Neural cell (in vitro differentiated cells): ENCODE data around the gene ADCY5. TPM values are rescaled to one million over a fixed set of nuclear protein-coding genes. Genes with fewer than 3 reads are reported as not detected.

Source experiments
- H2AFZ ChIP-seq: fragments of 200-600, 300-800 bp; sonication (generic), shearing (Covaris generic); 2 replicates; pipeline ENCODE4 v1.6.0; 2014; ENCODE audit warnings: low read depth, mild to moderate bottlenecking, antibody characterized with exemption, low read length, moderate library complexity
- H3F3A ChIP-seq: fragments of 200-600 bp; shearing (Covaris generic); 2 replicates; pipeline ENCODE4 v1.6.1; 2016; ENCODE audit warnings: mild to moderate bottlenecking, moderate library complexity, mixed read lengths, antibody characterized with exemption, low read length; ENCODE audit not compliant: insufficient read depth, poor library complexity, severe bottlenecking
- H3K27ac ChIP-seq: fragments of 200-600, 300-800 bp; sonication (generic), shearing (Covaris generic); 2 replicates; pipeline ENCODE4 v1.5.1; 2014; ENCODE audit warnings: mild to moderate bottlenecking, low read length, moderate library complexity
- H3K27me3 ChIP-seq: fragments of 300-800, 200-600 bp; sonication (generic), shearing (Covaris generic); 2 replicates; pipeline ENCODE4 v1.6.0; 2014; ENCODE audit warnings: mild to moderate bottlenecking, low read depth, low read length, moderate library complexity; ENCODE audit not compliant: insufficient read depth
- H3K36me3 ChIP-seq: fragments of 300-800, 200-600 bp; sonication (generic), shearing (Covaris generic); 2 replicates; pipeline ENCODE4 v1.5.1; 2014; ENCODE audit warnings: mild to moderate bottlenecking, antibody characterized with exemption, low read length, moderate library complexity; ENCODE audit not compliant: insufficient read depth
- H3K4me2 ChIP-seq: fragments of 300-800, 200-600 bp; sonication (generic), shearing (Covaris generic); 2 replicates; pipeline ENCODE4 v1.6.0; 2014; ENCODE audit warnings: mild to moderate bottlenecking, low read length
- H3K4me3 ChIP-seq: fragments of 300-800, 200-600 bp; sonication (generic), shearing (Covaris generic); 2 replicates; pipeline ENCODE4 v1.5.1; 2014; ENCODE audit warnings: mild to moderate bottlenecking, low read length, moderate library complexity
- H3K79me2 ChIP-seq: fragments of 200-600 bp; shearing (Covaris generic); replicated peaks from 2 replicates; pipeline ENCODE4 v1.6.0; 2014; ENCODE audit warnings: mild to moderate bottlenecking, low read length, moderate library complexity; ENCODE audit not compliant: insufficient read depth
- H3K9ac ChIP-seq: fragments of 300-800, 200-600 bp; sonication (generic), shearing (Covaris generic); 2 replicates; pipeline ENCODE4 v1.6.1; 2016; ENCODE audit warnings: mild to moderate bottlenecking, low read length, mixed read lengths
- H3K9me2 ChIP-seq: fragments of 200-600 bp; shearing (Covaris generic); 2 replicates; pipeline ENCODE4 v1.6.1; 2016; ENCODE audit warnings: mild to moderate bottlenecking, low read length, mixed read lengths; ENCODE audit not compliant: insufficient read depth
- H3K9me3 ChIP-seq: fragments of 200-600, 300-800 bp; sonication (generic), shearing (Covaris generic); 2 replicates; pipeline ENCODE4 v1.6.1; 2016; ENCODE audit warnings: mild to moderate bottlenecking, mixed run types, low read length, moderate library complexity, mixed read lengths
- H4K20me1 ChIP-seq: fragments of 200-600 bp; shearing (Covaris generic); 2 replicates; pipeline ENCODE4 v1.6.1; 2016; ENCODE audit warnings: mild to moderate bottlenecking, mixed run types; ENCODE audit not compliant: insufficient read depth
- EP300 ChIP-seq: fragments of 450-650 bp; conservative IDR thresholded peaks from 2 replicates; pipeline ENCODE4 v1.6.1; 2014; ENCODE audit warnings: antibody characterized with exemption, mild to moderate bottlenecking, moderate library complexity; ENCODE audit not compliant: poor library complexity, severe bottlenecking
- EZH2 ChIP-seq: fragments of 200-600, 300-800 bp; shearing (Covaris generic), sonication (generic); IDR thresholded peaks from 2 replicates; pipeline ENCODE4 v1.6.1; 2014; ENCODE audit warnings: antibody characterized with exemption, low read length, borderline replicate concordance, mild to moderate bottlenecking; ENCODE audit not compliant: insufficient read depth, poor library complexity, severe bottlenecking
- MXI1 ChIP-seq: fragments of 450-650 bp; conservative IDR thresholded peaks from 2 replicates; pipeline ENCODE4 v1.6.1; 2014; ENCODE audit warnings: antibody characterized with exemption, mild to moderate bottlenecking; ENCODE audit not compliant: poor library complexity, severe bottlenecking
- POLR2AphosphoS5 ChIP-seq: IDR thresholded peaks from 2 replicates; pipeline ENCODE4 v1.6.1; 2012
- RAD21 ChIP-seq: fragments of 450-650 bp; conservative IDR thresholded peaks from 2 replicates; pipeline ENCODE4 v1.6.1; 2014; ENCODE audit warnings: antibody characterized with exemption, mild to moderate bottlenecking, moderate library complexity
- SMC3 ChIP-seq: fragments of 450-650 bp; conservative IDR thresholded peaks from 2 replicates; pipeline ENCODE4 v1.6.1; 2014; ENCODE audit warnings: antibody characterized with exemption, mild to moderate bottlenecking, moderate library complexity; ENCODE audit not compliant: poor library complexity
- TAF1 ChIP-seq: IDR thresholded peaks from 2 replicates; pipeline ENCODE4 v1.6.1; 2012; ENCODE audit warnings: low read depth
- polyA plus RNA-seq: library from polyadenylated mRNA; depleted of rRNA; stranded (reverse); fragments of >200 nt; gene quantifications from 2 replicates; pipeline ENCODE4 v1.2.3, GENCODE V29; 2014
- TF ChIP-seq, protein P1 (sequence below): IDR thresholded peaks from 2 replicates; pipeline ENCODE4 v1.6.1; 2012; ENCODE audit warnings: borderline replicate concordance
- TF ChIP-seq, protein P2 (sequence below): fragments of 450-650 bp; IDR thresholded peaks from 2 replicates; pipeline ENCODE4 v1.5.1; 2014; ENCODE audit warnings: antibody characterized with exemption, mild to moderate bottlenecking, moderate library complexity; ENCODE audit not compliant: poor library complexity, severe bottlenecking

ADCY5 gene
- polyA plus RNA-seq, 1 donor from 2014 or later = 7.7 TPM

DNA sequence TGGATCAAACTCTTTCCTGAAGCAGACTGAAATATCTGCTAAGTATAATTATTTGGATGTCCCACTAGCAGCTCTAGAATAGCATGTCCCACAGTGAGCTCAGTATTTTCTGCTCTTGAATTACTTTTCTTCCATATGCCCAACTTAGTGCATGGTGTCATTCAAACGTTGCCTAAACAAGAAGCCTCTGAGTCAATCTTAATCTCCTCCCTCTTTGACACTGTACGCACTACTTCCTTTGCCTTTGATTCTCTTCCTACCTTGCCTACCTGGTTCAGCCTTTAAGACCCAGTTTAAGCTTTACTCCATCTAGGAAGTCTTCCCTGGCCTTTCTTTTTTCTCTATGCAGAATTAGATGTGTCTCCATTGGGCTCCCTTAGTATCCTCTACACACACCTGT lies 192.6 kb downstream of the ADCY5 start:
- no peaks in the 10 kb centered on the region for H3K27me3 ChIP-seq
- no peak overlapping the region for H3K4me3 ChIP-seq
- H2AFZ ChIP-seq = no peak overlapping the region
- no peaks in the 10 kb centered on the region for H3K9me3 ChIP-seq
- no peak overlapping the region for H3K27ac ChIP-seq
- TF ChIP-seq RAD21 (no peak), POLR2AphosphoS5 (no peak), SMC3 (no peak), EP300 (no peak), MXI1 (no peak), EZH2 (no peak), TAF1 (no peak)
- TF ChIP-seq, protein P1, sequence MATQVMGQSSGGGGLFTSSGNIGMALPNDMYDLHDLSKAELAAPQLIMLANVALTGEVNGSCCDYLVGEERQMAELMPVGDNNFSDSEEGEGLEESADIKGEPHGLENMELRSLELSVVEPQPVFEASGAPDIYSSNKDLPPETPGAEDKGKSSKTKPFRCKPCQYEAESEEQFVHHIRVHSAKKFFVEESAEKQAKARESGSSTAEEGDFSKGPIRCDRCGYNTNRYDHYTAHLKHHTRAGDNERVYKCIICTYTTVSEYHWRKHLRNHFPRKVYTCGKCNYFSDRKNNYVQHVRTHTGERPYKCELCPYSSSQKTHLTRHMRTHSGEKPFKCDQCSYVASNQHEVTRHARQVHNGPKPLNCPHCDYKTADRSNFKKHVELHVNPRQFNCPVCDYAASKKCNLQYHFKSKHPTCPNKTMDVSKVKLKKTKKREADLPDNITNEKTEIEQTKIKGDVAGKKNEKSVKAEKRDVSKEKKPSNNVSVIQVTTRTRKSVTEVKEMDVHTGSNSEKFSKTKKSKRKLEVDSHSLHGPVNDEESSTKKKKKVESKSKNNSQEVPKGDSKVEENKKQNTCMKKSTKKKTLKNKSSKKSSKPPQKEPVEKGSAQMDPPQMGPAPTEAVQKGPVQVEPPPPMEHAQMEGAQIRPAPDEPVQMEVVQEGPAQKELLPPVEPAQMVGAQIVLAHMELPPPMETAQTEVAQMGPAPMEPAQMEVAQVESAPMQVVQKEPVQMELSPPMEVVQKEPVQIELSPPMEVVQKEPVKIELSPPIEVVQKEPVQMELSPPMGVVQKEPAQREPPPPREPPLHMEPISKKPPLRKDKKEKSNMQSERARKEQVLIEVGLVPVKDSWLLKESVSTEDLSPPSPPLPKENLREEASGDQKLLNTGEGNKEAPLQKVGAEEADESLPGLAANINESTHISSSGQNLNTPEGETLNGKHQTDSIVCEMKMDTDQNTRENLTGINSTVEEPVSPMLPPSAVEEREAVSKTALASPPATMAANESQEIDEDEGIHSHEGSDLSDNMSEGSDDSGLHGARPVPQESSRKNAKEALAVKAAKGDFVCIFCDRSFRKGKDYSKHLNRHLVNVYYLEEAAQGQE = no peak
- TF ChIP-seq, protein P2, sequence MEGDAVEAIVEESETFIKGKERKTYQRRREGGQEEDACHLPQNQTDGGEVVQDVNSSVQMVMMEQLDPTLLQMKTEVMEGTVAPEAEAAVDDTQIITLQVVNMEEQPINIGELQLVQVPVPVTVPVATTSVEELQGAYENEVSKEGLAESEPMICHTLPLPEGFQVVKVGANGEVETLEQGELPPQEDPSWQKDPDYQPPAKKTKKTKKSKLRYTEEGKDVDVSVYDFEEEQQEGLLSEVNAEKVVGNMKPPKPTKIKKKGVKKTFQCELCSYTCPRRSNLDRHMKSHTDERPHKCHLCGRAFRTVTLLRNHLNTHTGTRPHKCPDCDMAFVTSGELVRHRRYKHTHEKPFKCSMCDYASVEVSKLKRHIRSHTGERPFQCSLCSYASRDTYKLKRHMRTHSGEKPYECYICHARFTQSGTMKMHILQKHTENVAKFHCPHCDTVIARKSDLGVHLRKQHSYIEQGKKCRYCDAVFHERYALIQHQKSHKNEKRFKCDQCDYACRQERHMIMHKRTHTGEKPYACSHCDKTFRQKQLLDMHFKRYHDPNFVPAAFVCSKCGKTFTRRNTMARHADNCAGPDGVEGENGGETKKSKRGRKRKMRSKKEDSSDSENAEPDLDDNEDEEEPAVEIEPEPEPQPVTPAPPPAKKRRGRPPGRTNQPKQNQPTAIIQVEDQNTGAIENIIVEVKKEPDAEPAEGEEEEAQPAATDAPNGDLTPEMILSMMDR = no peak
- H3K9ac ChIP-seq = no peak overlapping the region
- no peaks in the 10 kb centered on the region for H3F3A ChIP-seq
- no peaks in the 10 kb centered on the region for H3K79me2 ChIP-seq
- no peaks in the 10 kb centered on the region for H3K9me2 ChIP-seq
- no peaks in the 10 kb centered on the region for H4K20me1 ChIP-seq
- no peak overlapping the region for H3K4me2 ChIP-seq
- no peaks in the 10 kb centered on the region for H3K36me3 ChIP-seq

DNA sequence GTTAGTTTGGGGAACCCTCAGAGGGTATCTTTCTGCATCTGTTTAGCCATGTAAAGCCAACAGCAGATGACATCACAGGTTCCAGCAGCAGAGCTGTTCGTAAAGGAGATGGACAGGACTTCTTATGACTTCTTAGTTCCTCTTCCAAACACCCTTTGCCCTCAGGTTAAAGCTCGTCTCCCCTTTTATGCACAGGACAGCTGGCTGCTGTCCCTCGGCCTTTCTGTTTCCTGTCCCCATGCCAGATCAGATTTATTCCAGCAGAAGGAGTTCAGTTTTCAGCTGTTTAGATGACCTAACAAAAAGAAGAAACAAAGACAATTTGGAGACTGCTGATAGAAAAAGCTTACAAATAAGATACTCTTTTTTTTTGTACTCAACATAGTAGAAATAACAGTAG lies 202.0 kb downstream of the ADCY5 start:
- H3K27ac ChIP-seq = no peak overlapping the region
- H3K4me3 ChIP-seq = no peak overlapping the region
- TF ChIP-seq EZH2 = no peak
- no peak for TF ChIP-seq MXI1
- no peak for TF ChIP-seq SMC3
- no peak for TF ChIP-seq POLR2AphosphoS5
- TF ChIP-seq, protein P1 = no peak
- no peak overlapping the region for H3K9ac ChIP-seq
- H3K79me2 ChIP-seq = no peaks in the 10 kb centered on the region
- no peak overlapping the region for H2AFZ ChIP-seq
- no peaks in the 10 kb centered on the region for H3K9me3 ChIP-seq
- H3K27me3 ChIP-seq = no peaks in the 10 kb centered on the region
- H4K20me1 ChIP-seq = no peaks in the 10 kb centered on the region
- no peaks in the 10 kb centered on the region for H3K9me2 ChIP-seq
- no peaks in the 10 kb centered on the region for H3F3A ChIP-seq
- no peak overlapping the region for H3K4me2 ChIP-seq
- H3K36me3 ChIP-seq = peaks cover 6% of the 10 kb centered on the region
